Stimulated activated CD8-positive, alpha-beta memory T cell treated with anti-CD3 and anti-CD28 coated beads, Interleukin-2, amount 100 ng/mL, for 48 hours (primary cell): Measurements from ENCODE around the gene ALMS1.
"Not testable (repeated sequence)": the region's sequence is repeated elsewhere in the genome, so short reads cannot be mapped to it uniquely, and the experiment has no call there.

Experiments used
- DNase-seq, 2 donors: peaks; one replicate each; pipeline ENCODE4 v3.0.0-alpha.2; 2020; ENCODE audit warnings: low read depth in 2 of 2

The ALMS1 gene

DNA sequence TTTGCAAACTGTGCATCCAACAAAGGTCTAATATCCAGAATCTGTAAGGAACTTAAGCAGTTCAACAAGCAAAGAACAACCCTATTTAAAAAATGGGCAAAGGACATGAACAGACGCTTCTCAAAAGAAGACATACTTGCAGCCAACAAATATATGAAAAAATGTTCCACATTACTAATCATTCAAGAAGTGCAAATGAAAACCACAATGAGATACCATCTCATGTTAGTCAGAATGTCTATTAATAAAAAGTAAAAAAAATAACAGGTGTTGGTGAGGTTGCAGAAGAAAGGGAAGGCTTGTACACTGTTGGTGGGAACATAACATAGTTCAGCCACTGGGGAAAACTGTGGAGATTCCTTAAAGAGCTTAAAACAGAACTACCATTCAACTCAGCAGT lies 130.4 kb downstream of the ALMS1 start:
- no peak for DNase-seq

GRCh38 chr2:73528688-73529087 lies 143.1 kb downstream of the ALMS1 start:
- no peak for DNase-seq

DNA sequence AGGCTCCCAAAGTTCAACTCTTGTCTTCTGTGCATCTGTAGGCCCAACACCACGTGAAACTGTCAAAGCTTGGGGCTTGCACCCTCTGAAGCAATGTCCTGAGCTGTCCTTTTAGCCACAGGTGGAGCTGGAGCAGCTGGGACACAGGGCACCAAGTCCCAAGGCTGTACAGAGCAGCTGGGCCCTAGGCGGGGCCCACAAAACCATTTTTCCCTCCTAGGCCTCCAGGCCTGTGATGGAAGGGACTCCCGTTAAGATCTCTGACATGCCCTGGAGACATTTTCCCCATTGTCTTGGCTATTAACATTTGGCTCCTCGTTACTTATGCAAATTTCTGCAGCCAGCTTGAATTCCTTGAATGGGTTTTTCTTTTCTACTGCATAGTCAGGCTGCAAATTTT lies 145.1 kb downstream of the ALMS1 start:
- not testable (repeated sequence) for DNase-seq

DNA sequence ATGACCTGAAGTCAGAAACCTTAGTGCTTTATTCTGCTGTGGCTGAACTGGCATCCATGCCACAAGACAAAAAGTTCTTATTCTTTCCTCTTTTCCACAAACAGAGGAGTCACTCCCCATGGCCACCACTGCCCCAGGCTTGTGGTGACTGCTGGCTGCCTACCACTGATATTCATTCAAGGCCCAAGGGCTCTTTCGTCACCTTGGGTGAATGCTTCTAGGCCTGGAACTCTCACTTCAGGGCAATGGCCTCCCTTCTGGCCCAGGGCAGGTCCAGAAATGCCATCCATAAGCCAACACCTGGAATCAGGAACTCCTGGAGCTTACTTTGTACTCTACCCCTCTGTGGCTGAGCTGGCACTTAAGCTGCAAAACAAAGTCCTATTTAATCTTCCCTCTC lies 146.7 kb downstream of the ALMS1 start:
- no peak for DNase-seq

GRCh38 chr2:73536133-73536840 lies 150.7 kb downstream of the ALMS1 start:
- DNase-seq: no peak

GRCh38 chr2:73560875-73561274 lies 175.2 kb downstream of the ALMS1 start:
- not testable (repeated sequence) for DNase-seq

DNA sequence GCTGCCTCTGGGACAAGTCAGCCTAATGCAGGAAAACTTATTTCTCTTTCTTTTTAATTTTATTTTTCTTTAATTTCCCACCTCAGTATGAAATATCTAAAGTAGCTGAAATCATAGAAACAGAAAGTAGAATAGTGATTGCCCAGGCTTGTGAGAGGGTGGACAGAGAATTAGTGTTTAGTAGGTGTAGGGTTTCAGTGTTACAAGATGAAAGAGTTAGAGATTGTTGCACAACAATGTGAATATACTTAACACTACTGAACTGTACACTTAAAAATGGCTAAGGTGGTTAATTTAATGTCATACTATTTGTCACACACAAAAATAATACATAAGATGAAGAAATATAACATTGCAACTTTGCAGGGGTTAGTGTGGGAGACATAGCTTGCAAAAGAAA lies 175.8 kb downstream of the ALMS1 start:
- DNase-seq: no peak

- no peak for DNase-seq
These were observed 179.3 kb downstream of the ALMS1 start for GRCh38 chr2:73564986-73565385.

DNA sequence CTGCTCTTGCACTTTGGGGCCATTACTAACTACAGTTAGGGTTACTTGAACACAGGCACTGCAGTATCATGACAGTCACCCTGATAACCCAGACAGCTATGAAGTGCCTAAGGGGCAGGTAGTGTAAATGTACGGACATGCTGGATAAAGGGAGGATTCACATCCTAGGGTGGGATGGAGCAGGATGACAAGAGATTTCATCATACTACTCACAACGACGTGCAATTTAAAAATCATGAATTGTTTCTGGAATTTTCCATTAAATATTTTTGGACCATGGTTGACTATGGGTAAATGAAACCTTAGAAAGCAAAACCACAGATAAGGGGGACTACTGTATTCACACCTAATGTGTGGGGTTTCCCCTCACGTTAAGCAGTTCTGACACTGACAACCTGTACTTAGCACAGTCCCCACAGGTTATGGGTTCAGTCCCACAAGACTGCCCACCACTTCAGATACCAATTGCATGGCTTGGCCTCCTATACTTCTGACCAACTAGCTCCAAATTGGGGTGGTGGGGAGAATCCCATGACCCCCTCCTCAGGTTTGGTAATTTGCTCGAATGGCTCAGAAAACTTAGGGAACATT lies 180.7 kb downstream of the ALMS1 start:
- no peak for DNase-seq

DNA sequence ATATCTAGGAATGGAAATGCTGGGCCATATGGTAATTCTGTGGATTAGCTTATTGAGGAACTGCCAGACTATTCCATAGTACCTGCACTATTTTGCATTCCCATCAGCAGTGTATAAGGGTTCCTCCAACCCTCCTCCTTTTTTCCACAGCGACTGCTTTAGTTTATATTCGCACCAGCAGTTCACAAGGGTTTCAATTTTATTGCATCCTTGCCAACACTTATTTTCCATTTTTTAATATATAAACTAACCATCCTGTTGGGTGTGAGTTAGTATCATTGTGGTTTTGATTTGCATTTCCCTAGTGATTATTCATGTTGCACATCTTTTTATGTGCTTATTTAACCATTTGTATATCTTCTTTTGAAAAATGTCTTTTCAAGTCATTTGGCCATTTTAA lies 189.6 kb downstream of the ALMS1 start:
- DNase-seq: no peak

DNA sequence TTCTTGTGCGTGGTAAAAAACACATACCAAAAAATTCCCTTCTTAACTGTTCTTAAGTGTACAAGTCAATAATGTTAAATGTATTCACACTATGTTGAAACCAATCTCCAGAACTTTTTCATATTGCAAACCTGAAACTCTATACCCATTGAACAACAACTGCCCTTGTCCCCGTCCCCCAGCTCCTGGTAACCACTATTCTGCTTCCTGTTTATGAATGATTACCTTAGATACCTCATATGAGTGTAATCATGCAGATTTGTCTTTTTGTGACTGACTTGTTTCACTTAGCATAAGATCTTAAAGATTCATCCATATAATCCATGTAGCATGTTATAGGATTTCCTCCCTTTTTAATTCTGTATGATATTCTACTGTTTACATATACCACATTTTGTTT lies 196.7 kb downstream of the ALMS1 start:
- DNase-seq: no peak

- no peak for DNase-seq
These were observed 202.5 kb downstream of the ALMS1 start for GRCh38 chr2:73588177-73588576.

- DNase-seq: no peak
These were observed 208.0 kb downstream of the ALMS1 start for GRCh38 chr2:73593680-73594079.

- DNase-seq: no peak
These were observed 208.6 kb downstream of the ALMS1 start for GRCh38 chr2:73594251-73594650.

DNA sequence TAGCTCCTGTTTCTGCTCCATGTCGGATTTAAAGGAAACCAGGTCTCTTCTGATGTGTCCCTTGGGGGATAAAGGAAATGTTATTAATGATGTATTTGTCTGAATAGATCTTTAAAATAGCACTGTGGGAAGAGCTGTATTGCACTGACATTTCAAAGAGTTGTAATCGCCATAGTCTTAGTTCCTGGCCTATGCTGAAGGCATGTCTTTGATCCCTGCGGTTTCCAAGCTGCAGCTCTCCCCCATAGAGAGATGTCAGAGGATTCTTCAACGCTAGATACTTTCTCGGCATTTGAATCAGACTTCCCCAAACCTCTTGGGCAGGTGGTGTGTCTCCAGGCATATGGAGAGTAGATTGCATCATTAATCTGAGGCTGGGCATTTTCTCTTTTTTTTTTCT lies 216.1 kb downstream of the ALMS1 start:
- no peak for DNase-seq

DNA sequence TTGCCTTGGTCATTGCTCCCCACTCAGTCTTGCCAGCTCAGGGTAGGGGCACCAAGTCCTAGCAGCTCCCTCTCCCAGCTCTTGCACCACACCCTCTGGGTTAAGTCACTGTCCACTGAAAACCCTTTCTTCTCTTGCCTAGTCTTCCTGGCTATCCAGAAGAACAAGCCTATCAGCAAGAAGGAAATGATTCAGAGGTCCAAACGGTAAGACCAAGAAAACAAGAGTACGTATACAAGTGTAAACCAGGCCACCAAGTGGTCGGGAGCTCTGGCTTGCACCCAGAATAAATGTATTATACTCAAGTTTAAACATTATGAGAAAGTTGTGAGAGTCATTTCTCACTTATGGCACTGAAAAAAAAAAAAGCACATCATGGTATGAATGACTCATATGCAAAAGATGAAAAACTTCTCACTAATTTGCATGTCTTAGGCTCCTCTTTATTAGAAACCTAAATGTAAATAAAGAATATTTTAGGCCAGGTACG lies 217.5 kb downstream of the ALMS1 start:
- DNase-seq: not testable (repeated sequence)

DNA sequence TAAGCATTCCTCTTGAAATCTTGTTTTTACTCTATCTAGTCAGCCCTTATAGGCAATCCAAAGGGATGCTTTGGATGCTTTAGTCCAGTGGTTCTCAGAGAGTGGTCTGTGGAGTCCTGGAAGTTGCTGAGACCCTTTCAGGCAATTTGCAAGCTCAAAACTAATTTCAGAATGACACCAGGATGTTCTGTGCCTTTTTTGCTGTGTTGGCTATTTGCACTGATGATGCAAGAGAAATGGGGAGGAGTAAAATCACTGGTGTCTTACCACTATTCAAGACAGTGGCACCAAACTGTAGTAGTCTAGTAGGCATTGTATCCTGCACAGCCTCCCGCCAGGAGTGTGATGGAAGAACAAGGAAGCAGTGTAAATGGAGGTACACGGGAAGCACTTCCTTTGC lies 219.0 kb downstream of the ALMS1 start:
- not testable (repeated sequence) for DNase-seq

GRCh38 chr2:73610111-73610510 lies 224.5 kb downstream of the ALMS1 start:
- DNase-seq: no peak

GRCh38 chr2:73611193-73611592 lies 225.6 kb downstream of the ALMS1 start:
- DNase-seq: no peak

GRCh38 chr2:73611867-73612266 lies 226.2 kb downstream of the ALMS1 start:
- DNase-seq: no peak

DNA sequence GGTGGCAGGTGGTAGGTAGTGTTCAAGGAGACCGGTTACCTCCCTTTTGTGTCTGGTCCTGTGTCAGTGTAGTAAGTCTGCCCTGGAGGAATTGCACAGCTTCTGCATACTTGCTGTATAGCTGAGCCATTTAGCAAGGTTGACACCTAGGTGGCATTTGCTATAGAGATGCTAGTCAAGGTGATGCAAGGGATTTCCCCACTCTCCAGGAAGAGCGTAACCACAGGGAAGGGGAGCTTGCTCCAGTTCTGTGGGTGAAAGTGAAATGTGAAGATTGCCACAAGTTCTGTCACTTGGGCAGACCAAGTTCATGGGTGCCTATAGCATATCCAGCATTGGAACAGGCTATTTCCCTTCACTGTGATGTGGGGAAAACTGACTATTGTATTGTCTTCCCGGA lies 228.5 kb downstream of the ALMS1 start:
- DNase-seq: no peak

DNA sequence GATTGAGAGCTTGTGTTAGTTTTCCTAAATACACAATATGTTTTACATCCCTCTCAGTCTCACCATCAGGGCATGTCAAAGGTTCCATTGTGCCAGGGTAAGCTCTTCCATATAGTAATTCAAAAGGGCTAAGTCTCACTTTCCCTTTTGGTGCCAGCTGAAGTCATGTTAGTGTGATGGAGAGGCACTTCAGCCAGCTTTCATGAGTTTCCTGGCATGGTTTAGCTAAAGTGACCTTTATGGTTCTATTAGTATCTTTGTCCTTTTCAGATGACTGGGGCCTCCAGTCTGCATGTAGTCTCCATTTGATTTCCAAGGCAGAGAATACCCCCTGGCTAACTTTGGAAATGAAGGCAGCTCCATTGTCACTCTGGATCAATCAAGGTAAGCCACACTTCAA lies 229.4 kb downstream of the ALMS1 start:
- DNase-seq: no peak

DNA sequence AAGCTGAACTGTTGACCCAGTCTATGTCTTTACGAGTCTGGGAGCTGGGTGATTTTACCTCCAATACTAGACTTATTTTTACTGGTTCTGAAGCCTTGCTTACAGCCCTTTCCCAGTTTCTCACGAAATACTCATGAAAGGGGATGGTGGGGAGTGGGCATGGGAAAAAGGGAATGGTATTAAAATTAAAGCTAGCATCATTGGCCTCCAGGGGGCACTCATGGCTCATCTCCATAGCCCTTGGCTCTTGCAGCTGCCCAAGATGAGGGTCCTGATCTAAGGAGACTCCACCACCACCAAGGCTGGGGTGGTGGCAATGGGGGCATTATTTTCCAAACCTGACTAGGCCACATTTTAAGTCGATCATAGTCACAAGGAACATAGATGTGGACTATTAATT lies 234.3 kb downstream of the ALMS1 start:
- DNase-seq: not testable (repeated sequence)

DNA sequence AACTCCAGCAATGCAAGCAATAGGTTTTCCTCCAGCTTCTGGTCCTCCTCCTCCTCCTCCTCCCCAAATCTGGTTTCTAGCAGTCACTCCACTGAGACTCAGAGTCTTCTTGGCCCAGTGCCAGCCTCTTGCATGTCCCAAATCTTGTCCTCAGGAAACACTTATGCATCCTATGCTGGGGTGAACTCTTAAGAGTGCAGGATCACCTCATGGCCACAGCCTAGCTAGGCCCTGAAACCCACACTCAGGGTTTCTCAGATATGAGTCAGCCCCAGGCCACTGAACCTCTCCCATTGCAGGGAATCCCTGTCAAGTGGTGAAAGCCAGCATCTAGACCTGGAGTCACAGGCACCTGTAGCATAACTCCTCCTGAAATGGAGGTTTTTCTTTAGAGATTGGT lies 238.4 kb downstream of the ALMS1 start:
- not testable (repeated sequence) for DNase-seq
